ENCODE results near the gene PSMD1.

DNA sequence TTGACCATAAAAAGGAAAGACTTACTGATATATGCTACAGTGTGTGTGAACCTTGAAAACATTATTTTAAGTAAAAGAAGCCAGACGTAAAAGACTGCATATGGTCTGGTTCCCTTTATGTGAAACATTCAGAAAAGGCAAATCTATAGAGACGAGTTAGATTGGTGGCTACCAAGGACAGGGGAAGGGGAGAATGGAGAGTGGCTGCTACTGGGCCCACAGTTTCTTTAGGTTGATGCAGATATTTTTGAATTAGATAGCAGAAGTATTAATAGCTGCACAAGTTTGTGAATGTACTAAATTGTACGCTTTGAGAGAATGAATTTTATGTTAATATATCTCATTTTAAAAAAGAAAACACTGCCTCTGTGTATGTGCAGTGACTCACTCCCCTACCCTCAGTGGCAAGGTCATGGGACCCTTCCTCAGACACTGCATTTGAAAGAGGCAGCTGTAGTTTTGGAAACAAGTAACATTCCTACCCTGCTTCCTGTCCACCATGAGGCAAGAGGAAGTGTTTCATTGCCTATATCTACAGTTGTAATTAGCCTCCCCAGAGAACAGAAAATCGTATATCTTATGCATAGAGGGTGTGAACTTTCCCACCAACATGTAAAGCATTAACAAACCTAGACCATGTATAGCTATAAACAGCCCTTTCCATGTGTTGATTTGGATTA is 111.9 kb downstream of the PSMD1 start:
- TF ChIP-seq, protein P1, sequence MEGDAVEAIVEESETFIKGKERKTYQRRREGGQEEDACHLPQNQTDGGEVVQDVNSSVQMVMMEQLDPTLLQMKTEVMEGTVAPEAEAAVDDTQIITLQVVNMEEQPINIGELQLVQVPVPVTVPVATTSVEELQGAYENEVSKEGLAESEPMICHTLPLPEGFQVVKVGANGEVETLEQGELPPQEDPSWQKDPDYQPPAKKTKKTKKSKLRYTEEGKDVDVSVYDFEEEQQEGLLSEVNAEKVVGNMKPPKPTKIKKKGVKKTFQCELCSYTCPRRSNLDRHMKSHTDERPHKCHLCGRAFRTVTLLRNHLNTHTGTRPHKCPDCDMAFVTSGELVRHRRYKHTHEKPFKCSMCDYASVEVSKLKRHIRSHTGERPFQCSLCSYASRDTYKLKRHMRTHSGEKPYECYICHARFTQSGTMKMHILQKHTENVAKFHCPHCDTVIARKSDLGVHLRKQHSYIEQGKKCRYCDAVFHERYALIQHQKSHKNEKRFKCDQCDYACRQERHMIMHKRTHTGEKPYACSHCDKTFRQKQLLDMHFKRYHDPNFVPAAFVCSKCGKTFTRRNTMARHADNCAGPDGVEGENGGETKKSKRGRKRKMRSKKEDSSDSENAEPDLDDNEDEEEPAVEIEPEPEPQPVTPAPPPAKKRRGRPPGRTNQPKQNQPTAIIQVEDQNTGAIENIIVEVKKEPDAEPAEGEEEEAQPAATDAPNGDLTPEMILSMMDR (IDR thresholded peaks at IDR 0.05; ENCODE audit: insufficient read depth, low read length, poor library complexity, severe bottlenecking), result no peak
- no peak for TF ChIP-seq EZH2phosphoT487 (conservative IDR thresholded peaks at IDR 0.05; ENCODE audit: low read length)
